ENCODE measurements around the gene TMBIM4.

Gene TMBIM4

GRCh38 chr12:66166561-66166960, 3.2 kb downstream of the TMBIM4 start:
- TF ChIP-seq CTCF (conservative IDR thresholded peaks at IDR 0.05; ENCODE audit: control insufficient read depth, insufficient read depth, low read depth, low read length) = no peak
- H3K4me3 ChIP-seq (ENCODE audit: control insufficient read depth, low read depth, low read length) = no peak overlapping the region
- no peak for DNase-seq (ENCODE audit: low read depth)

GRCh38 chr12:66165141-66165540, 4.7 kb downstream of the TMBIM4 start:
- no peak for DNase-seq (ENCODE audit: low read depth)
- TF ChIP-seq CTCF (conservative IDR thresholded peaks at IDR 0.05; ENCODE audit: control insufficient read depth, insufficient read depth, low read depth, low read length) = no peak
- H3K4me3 ChIP-seq (ENCODE audit: control insufficient read depth, low read depth, low read length) = no peak overlapping the region

- no peak for TF ChIP-seq CTCF (conservative IDR thresholded peaks at IDR 0.05; ENCODE audit: control insufficient read depth, insufficient read depth, low read depth, low read length)
Measured at GRCh38 chr12:66164349-66164821, 5.4 kb downstream of the TMBIM4 start.

GRCh38 chr12:66163289-66163688, 6.5 kb downstream of the TMBIM4 start:
- DNase-seq (ENCODE audit: low read depth) = no peak
- no peak overlapping the region for H3K4me3 ChIP-seq (ENCODE audit: control insufficient read depth, low read depth, low read length)
- TF ChIP-seq CTCF (conservative IDR thresholded peaks at IDR 0.05; ENCODE audit: control insufficient read depth, insufficient read depth, low read depth, low read length) = no peak

More at GRCh38 chr12:66164349-66164821, 5.4 kb downstream of the TMBIM4 start:
- DNase-seq (ENCODE audit: low read depth) = peak; percentile 68
- no peak overlapping the region for H3K4me3 ChIP-seq (ENCODE audit: control insufficient read depth, low read depth, low read length)

- TF ChIP-seq CTCF (conservative IDR thresholded peaks at IDR 0.05; ENCODE audit: control insufficient read depth, insufficient read depth, low read depth, low read length) = no peak
- H3K4me3 ChIP-seq (ENCODE audit: control insufficient read depth, low read depth, low read length) = no peak overlapping the region
- DNase-seq (ENCODE audit: low read depth) = no peak
Measured at GRCh38 chr12:66162701-66163100, 7.1 kb downstream of the TMBIM4 start.

- H3K4me3 ChIP-seq (ENCODE audit: control insufficient read depth, low read depth, low read length) = no peak overlapping the region
- no peak for TF ChIP-seq CTCF (conservative IDR thresholded peaks at IDR 0.05; ENCODE audit: control insufficient read depth, insufficient read depth, low read depth, low read length)
- DNase-seq (ENCODE audit: low read depth) = no peak
Measured at GRCh38 chr12:66160704-66161103, 9.1 kb downstream of the TMBIM4 start.

- no peak overlapping the region for H3K4me3 ChIP-seq (ENCODE audit: control insufficient read depth, low read depth, low read length)
- no peak for DNase-seq (ENCODE audit: low read depth)
- TF ChIP-seq CTCF (conservative IDR thresholded peaks at IDR 0.05; ENCODE audit: control insufficient read depth, insufficient read depth, low read depth, low read length) = no peak
Measured at GRCh38 chr12:66159123-66159522, 10.7 kb downstream of the TMBIM4 start.

Measured in fibroblast of mammary gland (primary cell).